HG03139 (cell line): ENCODE measurements around the gene ADGRV1.
"Not testable (repeated sequence)": the region's sequence is repeated elsewhere in the genome, so short reads cannot be mapped to it uniquely, and the experiment has no call there.

Experiments
- ATAC-seq: cut with Tn5 transposase; IDR thresholded peaks from one replicate; pipeline ENCODE4 v1.9.1; 2021; ENCODE audit not compliant: unreplicated experiment

Gene ADGRV1

GRCh38 chr5:91049112-91049511 is 490.5 kb downstream of the ADGRV1 start:
- no peak for ATAC-seq

GRCh38 chr5:91049800-91050199 is 491.2 kb downstream of the ADGRV1 start:
- ATAC-seq: no peak

GRCh38 chr5:91052411-91052810 is 493.8 kb downstream of the ADGRV1 start:
- ATAC-seq: not testable (repeated sequence)

- no peak for ATAC-seq
Observed at GRCh38 chr5:91052977-91053740, 494.6 kb downstream of the ADGRV1 start.

- ATAC-seq: no peak
Observed at GRCh38 chr5:91053741-91054025, 495.1 kb downstream of the ADGRV1 start.

- ATAC-seq: no peak
Observed at GRCh38 chr5:91058155-91058554, 499.6 kb downstream of the ADGRV1 start.

- ATAC-seq: no peak
Observed at GRCh38 chr5:91058575-91058974, 500.0 kb downstream of the ADGRV1 start.

- peak; percentile 61 for ATAC-seq
Observed at GRCh38 chr5:91059409-91059808, 500.8 kb downstream of the ADGRV1 start.

- no peak for ATAC-seq
Observed at GRCh38 chr5:91061094-91061493, 502.5 kb downstream of the ADGRV1 start.

- no peak for ATAC-seq
Observed at GRCh38 chr5:91061946-91062562, 503.5 kb downstream of the ADGRV1 start.

- not testable (repeated sequence) for ATAC-seq
Observed at GRCh38 chr5:91063098-91063690, 504.6 kb downstream of the ADGRV1 start.

- no peak for ATAC-seq
Observed at GRCh38 chr5:91065496-91065895, 506.9 kb downstream of the ADGRV1 start.

GRCh38 chr5:91069364-91069763 is 510.8 kb downstream of the ADGRV1 start:
- ATAC-seq: no peak

GRCh38 chr5:91070761-91071550 is 512.4 kb downstream of the ADGRV1 start:
- no peak for ATAC-seq

GRCh38 chr5:91072881-91073280 is 514.3 kb downstream of the ADGRV1 start:
- no peak for ATAC-seq

GRCh38 chr5:91074615-91075014 is 516.0 kb downstream of the ADGRV1 start:
- ATAC-seq: peak; percentile 58

- ATAC-seq: no peak
Observed at GRCh38 chr5:91076138-91076537, 517.5 kb downstream of the ADGRV1 start.

- no peak for ATAC-seq
Observed at GRCh38 chr5:91077623-91078022, 519.0 kb downstream of the ADGRV1 start.

- ATAC-seq: no peak
Observed at GRCh38 chr5:91079037-91079436, 520.4 kb downstream of the ADGRV1 start.

- ATAC-seq: no peak
Observed at GRCh38 chr5:91089758-91090157, 531.2 kb downstream of the ADGRV1 start.

- no peak for ATAC-seq
Observed at GRCh38 chr5:91090995-91091394, 532.4 kb downstream of the ADGRV1 start.
